ENCODE results near the gene BCL2A1.
"Not testable (repeated sequence)": the region's sequence is repeated elsewhere in the genome, so short reads cannot be mapped to it uniquely, and the experiment has no call there.

Gene BCL2A1

GRCh38 chr15:79916502-79917132, 54.4 kb downstream of the BCL2A1 start:
- Histone ChIP-seq H2AFZ (ENCODE audit: low read length) (no peak overlapping the region), H3K4me3 (ENCODE audit: low read length in 2 of 2) (no peak overlapping the region), H3K9ac (ENCODE audit: low read depth, low read length, poor library complexity) (no peak overlapping the region), H3K79me1 (ENCODE audit: low read depth, low read length) (peaks cover 4% of the 10 kb centered on the region), H3K23ac (ENCODE audit: low read depth, low read length, poor library complexity) (no peak overlapping the region), H3K4me1 (ENCODE audit: control insufficient read depth in 2 of 2, insufficient read depth in 1 of 2, low read depth in 1 of 2, low read length in 2 of 2) (no peaks in the 10 kb centered on the region), H3K4ac (ENCODE audit: low read length) (no peak overlapping the region), H2BK15ac (ENCODE audit: low read length) (no peak overlapping the region), H4K91ac (ENCODE audit: low read depth, low read length, poor library complexity) (no peak overlapping the region), H3K27ac (replicated peaks; ENCODE audit: low read length) (no peak overlapping the region), H3K36me3 (replicated peaks in 1 of 2; ENCODE audit: control insufficient read depth in 2 of 2, insufficient read depth in 2 of 2, low read length in 2 of 2) (peaks cover 14 to 58% of the 10 kb centered on the region in 2 donors), H4K8ac (ENCODE audit: low read depth, low read length) (no peak overlapping the region), H3K9me3 (replicated peaks in 1 of 2; ENCODE audit: control insufficient read depth in 2 of 2, insufficient read depth in 1 of 2, low read depth in 1 of 2, low read length in 2 of 2) (peaks cover 27 to 88% of the 10 kb centered on the region in 2 donors), H2BK120ac (ENCODE audit: low read depth, low read length) (no peak overlapping the region), H2BK12ac (ENCODE audit: low read length) (no peak overlapping the region), H3K4me2 (ENCODE audit: insufficient read depth, low read length, poor library complexity, severe bottlenecking) (no peak overlapping the region), H2AK5ac (ENCODE audit: low read depth, low read length) (no peak overlapping the region), H2BK5ac (ENCODE audit: low read length) (no peak overlapping the region), H3K27me3 (ENCODE audit: control insufficient read depth in 3 of 3, insufficient read depth in 3 of 3, low read depth in 1 of 3, low read length in 3 of 3) (no peaks in the 10 kb centered on the region), H3K18ac (ENCODE audit: low read length) (no peak overlapping the region), H3K14ac (ENCODE audit: low read length) (no peak overlapping the region)
- no peak for DNase-seq (ENCODE audit: low spot score)
- WGBS, 2 donors (ENCODE audit: extremely low coverage in 2 of 2, insufficient read length in 2 of 2, insufficient replicate concordance in 1 of 2) = 100% methylated on average over 1 of the region's 3 CpGs; no CpG with 5 or more reads in 1 of the 2 donors

DNA sequence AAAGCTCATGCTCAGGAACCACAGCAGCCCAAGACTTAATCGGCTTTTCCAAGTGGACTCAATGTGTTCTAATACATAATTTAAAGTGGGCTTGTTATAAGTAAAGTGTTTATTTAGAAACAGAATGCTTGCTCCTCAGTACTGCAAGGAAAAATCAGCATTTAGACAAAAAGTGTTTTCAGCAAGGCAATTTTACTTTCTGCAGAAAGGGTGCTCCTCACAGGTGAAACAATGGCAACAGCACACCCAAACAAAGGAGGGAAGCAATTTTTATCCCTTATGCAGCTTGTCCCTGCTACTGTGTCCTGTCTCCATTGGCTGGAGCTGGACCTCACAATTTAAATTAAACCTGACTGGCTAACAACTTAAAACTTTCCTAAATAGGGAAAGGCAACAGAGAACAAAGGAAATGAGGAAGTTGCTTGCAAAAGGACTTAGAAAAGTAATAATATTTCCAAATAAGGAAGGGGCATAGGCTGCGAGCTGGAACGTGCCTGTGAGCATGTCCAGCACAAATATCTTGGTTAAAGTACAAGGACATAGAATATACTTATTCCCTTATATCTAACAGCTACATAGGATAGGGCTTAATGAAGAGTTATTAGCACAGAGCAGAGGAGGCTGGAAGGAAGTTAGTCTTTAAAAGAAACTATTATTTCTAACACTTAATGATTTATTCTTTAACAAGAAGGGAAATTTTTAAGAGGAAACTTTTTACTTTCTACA, 55.1 kb downstream of the BCL2A1 start:
- H2AFZ ChIP-seq (ENCODE audit: low read length); H3K4ac ChIP-seq (ENCODE audit: low read length); H3K4me2 ChIP-seq (ENCODE audit: insufficient read depth, low read length, poor library complexity, severe bottlenecking); H3K18ac ChIP-seq (ENCODE audit: low read length); H2AK5ac ChIP-seq (ENCODE audit: low read depth, low read length); H3K4me1 ChIP-seq (ENCODE audit: control insufficient read depth in 2 of 2, insufficient read depth in 1 of 2, low read depth in 1 of 2, low read length in 2 of 2); H3K4me3 ChIP-seq (ENCODE audit: low read length in 2 of 2); H3K14ac ChIP-seq (ENCODE audit: low read length); H4K91ac ChIP-seq (ENCODE audit: low read depth, low read length, poor library complexity); H2BK120ac ChIP-seq (ENCODE audit: low read depth, low read length); H3K27ac ChIP-seq (replicated peaks; ENCODE audit: low read length); H3K79me1 ChIP-seq (ENCODE audit: low read depth, low read length); H2BK5ac ChIP-seq (ENCODE audit: low read length); H3K27me3 ChIP-seq (ENCODE audit: control insufficient read depth in 3 of 3, insufficient read depth in 3 of 3, low read depth in 1 of 3, low read length in 3 of 3); H2BK12ac ChIP-seq (ENCODE audit: low read length); H3K9ac ChIP-seq (ENCODE audit: low read depth, low read length, poor library complexity); H4K8ac ChIP-seq (ENCODE audit: low read depth, low read length); H2BK15ac ChIP-seq (ENCODE audit: low read length); H3K23ac ChIP-seq (ENCODE audit: low read depth, low read length, poor library complexity); DNase-seq (ENCODE audit: low spot score): not testable (repeated sequence)
- peaks cover 25 to 83% of the 10 kb centered on the region in 2 donors for H3K9me3 ChIP-seq (replicated peaks in 1 of 2; ENCODE audit: control insufficient read depth in 2 of 2, insufficient read depth in 1 of 2, low read depth in 1 of 2, low read length in 2 of 2)
- peaks cover 12 to 53% of the 10 kb centered on the region in 2 donors for H3K36me3 ChIP-seq (replicated peaks in 1 of 2; ENCODE audit: control insufficient read depth in 2 of 2, insufficient read depth in 2 of 2, low read length in 2 of 2)
- no CpG with 5 or more reads among the region's 3 CpGs for WGBS, 2 donors (ENCODE audit: extremely low coverage in 2 of 2, insufficient read length in 2 of 2, insufficient replicate concordance in 1 of 2)

GRCh38 chr15:79914728-79915127, 56.3 kb downstream of the BCL2A1 start:
- H3K4me1 ChIP-seq (ENCODE audit: control insufficient read depth in 2 of 2, insufficient read depth in 1 of 2, low read depth in 1 of 2, low read length in 2 of 2) = no peaks in the 10 kb centered on the region
- H3K23ac ChIP-seq (ENCODE audit: low read depth, low read length, poor library complexity) = no peak overlapping the region
- H2BK120ac ChIP-seq (ENCODE audit: low read depth, low read length) = no peak overlapping the region
- no peaks in the 10 kb centered on the region for H3K27me3 ChIP-seq (ENCODE audit: control insufficient read depth in 3 of 3, insufficient read depth in 3 of 3, low read depth in 1 of 3, low read length in 3 of 3)
- no peak overlapping the region for H3K4ac ChIP-seq (ENCODE audit: low read length)
- no peak overlapping the region for H3K4me2 ChIP-seq (ENCODE audit: insufficient read depth, low read length, poor library complexity, severe bottlenecking)
- no peak overlapping the region for H3K9ac ChIP-seq (ENCODE audit: low read depth, low read length, poor library complexity)
- H4K91ac ChIP-seq (ENCODE audit: low read depth, low read length, poor library complexity) = no peak overlapping the region
- H4K8ac ChIP-seq (ENCODE audit: low read depth, low read length) = no peak overlapping the region
- H3K27ac ChIP-seq (replicated peaks; ENCODE audit: low read length) = no peak overlapping the region
- no peak overlapping the region for H2BK12ac ChIP-seq (ENCODE audit: low read length)
- H3K9me3 ChIP-seq (replicated peaks in 1 of 2; ENCODE audit: control insufficient read depth in 2 of 2, insufficient read depth in 1 of 2, low read depth in 1 of 2, low read length in 2 of 2) = peaks cover 19 to 71% of the 10 kb centered on the region in 2 donors
- no peak overlapping the region for H3K4me3 ChIP-seq (ENCODE audit: low read length in 2 of 2)
- DNase-seq (ENCODE audit: low spot score) = no peak
- no peak overlapping the region for H2AK5ac ChIP-seq (ENCODE audit: low read depth, low read length)
- H3K14ac ChIP-seq (ENCODE audit: low read length) = no peak overlapping the region
- H2BK15ac ChIP-seq (ENCODE audit: low read length) = no peak overlapping the region
- no peak overlapping the region for H2AFZ ChIP-seq (ENCODE audit: low read length)
- no peak overlapping the region for H3K18ac ChIP-seq (ENCODE audit: low read length)
- H3K79me1 ChIP-seq (ENCODE audit: low read depth, low read length) = peaks cover 2% of the 10 kb centered on the region
- peaks cover 9 to 46% of the 10 kb centered on the region in 2 donors for H3K36me3 ChIP-seq (replicated peaks in 1 of 2; ENCODE audit: control insufficient read depth in 2 of 2, insufficient read depth in 2 of 2, low read length in 2 of 2)
- no peak overlapping the region for H2BK5ac ChIP-seq (ENCODE audit: low read length)

All from neuronal stem cell (in vitro differentiated cells).